ENCODE results near the gene MGAT4A.
"Not testable (repeated sequence)": the region's sequence is repeated elsewhere in the genome, so short reads cannot be mapped to it uniquely, and the experiment has no call there.

MGAT4A gene

GRCh38 chr2:98607104-98607503, 123.8 kb downstream of the MGAT4A start:
- no peak for DNase-seq (ENCODE audit: low spot score)

- no peak for DNase-seq (ENCODE audit: low spot score)
Observed at GRCh38 chr2:98606431-98606830, 124.5 kb downstream of the MGAT4A start.

- no peak for DNase-seq (ENCODE audit: low spot score)
Observed at GRCh38 chr2:98605076-98605475, 125.9 kb downstream of the MGAT4A start.

GRCh38 chr2:98604547-98604946, 126.4 kb downstream of the MGAT4A start:
- no peak for DNase-seq (ENCODE audit: low spot score)

- peak; percentile 49 for DNase-seq (ENCODE audit: low spot score)
Observed at GRCh38 chr2:98601532-98602132, 129.3 kb downstream of the MGAT4A start.

GRCh38 chr2:98598781-98599428, 132.0 kb downstream of the MGAT4A start:
- peak; percentile 36 for DNase-seq (ENCODE audit: low spot score)

- DNase-seq (ENCODE audit: low spot score) = not testable (repeated sequence)
Observed at GRCh38 chr2:98594665-98595064, 136.3 kb downstream of the MGAT4A start.

GRCh38 chr2:98592565-98592964, 138.4 kb downstream of the MGAT4A start:
- no peak for DNase-seq (ENCODE audit: low spot score)

GRCh38 chr2:98589489-98589888, 141.4 kb downstream of the MGAT4A start:
- no peak for DNase-seq (ENCODE audit: low spot score)

- DNase-seq (ENCODE audit: low spot score) = no peak
Observed at GRCh38 chr2:98588880-98589431, 142.0 kb downstream of the MGAT4A start.

GRCh38 chr2:98586551-98587140, 144.3 kb downstream of the MGAT4A start:
- DNase-seq (ENCODE audit: low spot score) = no peak

- DNase-seq (ENCODE audit: low spot score) = no peak
Observed at GRCh38 chr2:98585386-98585785, 145.5 kb downstream of the MGAT4A start.

- no peak for DNase-seq (ENCODE audit: low spot score)
Observed at GRCh38 chr2:98583816-98584618, 146.9 kb downstream of the MGAT4A start.

- DNase-seq (ENCODE audit: low spot score) = no peak
Observed at GRCh38 chr2:98583276-98583675, 147.7 kb downstream of the MGAT4A start.

- no peak for DNase-seq (ENCODE audit: low spot score)
Observed at GRCh38 chr2:98582523-98582922, 148.4 kb downstream of the MGAT4A start.

- no peak for DNase-seq (ENCODE audit: low spot score)
Observed at GRCh38 chr2:98580656-98581284, 150.2 kb downstream of the MGAT4A start.

- DNase-seq (ENCODE audit: low spot score) = no peak
Observed at GRCh38 chr2:98579926-98580325, 151.0 kb downstream of the MGAT4A start.

- DNase-seq (ENCODE audit: low spot score) = no peak
Observed at GRCh38 chr2:98578231-98578630, 152.7 kb downstream of the MGAT4A start.

- no peak for DNase-seq (ENCODE audit: low spot score)
Observed at GRCh38 chr2:98577313-98577712, 153.6 kb downstream of the MGAT4A start.

- no peak for DNase-seq (ENCODE audit: low spot score)
Observed at GRCh38 chr2:98576666-98577312, 154.1 kb downstream of the MGAT4A start.

- no peak for DNase-seq (ENCODE audit: low spot score)
Observed at GRCh38 chr2:98573426-98573825, 157.5 kb downstream of the MGAT4A start.

All from AG08395 (cell line).